GM12801 (cell line): ENCODE results near the gene CTNNA3.

Experiments used
- TF ChIP-seq, protein P1 (sequence below): IDR thresholded peaks from one replicate; pipeline ENCODE4 v1.5.1; 2011; ENCODE audit warnings: control low read depth; ENCODE audit not compliant: insufficient read length; ENCODE audit errors: extremely low read depth

Gene CTNNA3

DNA sequence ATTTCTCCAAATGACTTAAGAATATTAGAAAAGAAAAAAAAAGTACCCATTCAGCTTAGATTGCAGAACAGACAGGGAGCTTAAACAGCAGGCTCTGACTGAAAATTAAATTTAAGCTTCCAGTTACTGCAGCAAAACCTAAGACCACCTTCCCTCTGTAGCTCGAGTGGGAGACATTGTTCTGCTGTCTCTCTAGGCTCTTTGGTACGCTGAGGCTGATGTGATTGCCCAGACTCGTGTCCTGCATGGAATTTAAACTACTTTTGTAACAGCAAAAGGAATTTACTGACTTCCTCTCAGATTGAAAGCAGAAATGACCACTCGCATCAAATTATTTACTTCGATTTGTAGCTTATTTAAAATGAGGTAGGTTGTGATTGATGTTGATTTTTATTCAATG is 645.6 kb downstream of the CTNNA3 start:
- TF ChIP-seq, protein P1, sequence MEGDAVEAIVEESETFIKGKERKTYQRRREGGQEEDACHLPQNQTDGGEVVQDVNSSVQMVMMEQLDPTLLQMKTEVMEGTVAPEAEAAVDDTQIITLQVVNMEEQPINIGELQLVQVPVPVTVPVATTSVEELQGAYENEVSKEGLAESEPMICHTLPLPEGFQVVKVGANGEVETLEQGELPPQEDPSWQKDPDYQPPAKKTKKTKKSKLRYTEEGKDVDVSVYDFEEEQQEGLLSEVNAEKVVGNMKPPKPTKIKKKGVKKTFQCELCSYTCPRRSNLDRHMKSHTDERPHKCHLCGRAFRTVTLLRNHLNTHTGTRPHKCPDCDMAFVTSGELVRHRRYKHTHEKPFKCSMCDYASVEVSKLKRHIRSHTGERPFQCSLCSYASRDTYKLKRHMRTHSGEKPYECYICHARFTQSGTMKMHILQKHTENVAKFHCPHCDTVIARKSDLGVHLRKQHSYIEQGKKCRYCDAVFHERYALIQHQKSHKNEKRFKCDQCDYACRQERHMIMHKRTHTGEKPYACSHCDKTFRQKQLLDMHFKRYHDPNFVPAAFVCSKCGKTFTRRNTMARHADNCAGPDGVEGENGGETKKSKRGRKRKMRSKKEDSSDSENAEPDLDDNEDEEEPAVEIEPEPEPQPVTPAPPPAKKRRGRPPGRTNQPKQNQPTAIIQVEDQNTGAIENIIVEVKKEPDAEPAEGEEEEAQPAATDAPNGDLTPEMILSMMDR = no peak

DNA sequence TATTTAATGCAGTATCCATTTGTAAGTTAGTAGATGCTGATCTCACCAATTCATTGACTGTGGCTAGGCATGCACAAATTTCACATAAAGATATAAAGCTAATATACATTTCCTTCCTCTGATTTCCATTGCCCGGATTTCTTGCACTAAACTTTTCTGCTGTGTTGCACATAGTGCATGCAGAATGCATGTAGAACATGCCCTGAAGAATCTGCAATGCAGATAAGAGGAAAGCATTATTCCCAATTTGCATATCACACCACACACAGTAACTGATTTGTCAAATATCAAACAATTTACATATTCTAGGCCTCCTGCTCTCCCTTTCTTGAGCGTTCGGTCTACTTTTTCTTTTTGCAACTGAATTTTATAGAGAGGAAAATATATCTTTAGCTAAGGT is 646.0 kb downstream of the CTNNA3 start:
- TF ChIP-seq, protein P1 = no peak

DNA sequence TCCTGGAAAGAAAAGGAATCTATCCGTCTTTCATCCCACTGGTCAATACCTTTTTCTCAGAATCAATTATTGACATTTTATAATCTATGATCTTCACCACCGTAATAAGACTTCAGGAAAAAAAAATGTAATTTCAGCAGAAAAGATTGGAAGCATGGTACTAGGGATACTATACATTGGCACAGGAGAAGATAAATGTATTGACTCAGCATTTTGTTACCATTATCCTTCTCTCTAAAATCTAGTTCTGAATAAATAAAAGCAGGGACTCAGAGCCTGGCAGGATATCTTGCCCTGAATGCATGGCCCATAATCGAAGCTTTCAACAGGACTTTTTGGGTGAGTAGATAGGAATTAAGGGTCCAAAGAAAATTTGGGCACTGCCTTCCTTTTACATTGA is 649.5 kb downstream of the CTNNA3 start:
- TF ChIP-seq, protein P1 = no peak

DNA sequence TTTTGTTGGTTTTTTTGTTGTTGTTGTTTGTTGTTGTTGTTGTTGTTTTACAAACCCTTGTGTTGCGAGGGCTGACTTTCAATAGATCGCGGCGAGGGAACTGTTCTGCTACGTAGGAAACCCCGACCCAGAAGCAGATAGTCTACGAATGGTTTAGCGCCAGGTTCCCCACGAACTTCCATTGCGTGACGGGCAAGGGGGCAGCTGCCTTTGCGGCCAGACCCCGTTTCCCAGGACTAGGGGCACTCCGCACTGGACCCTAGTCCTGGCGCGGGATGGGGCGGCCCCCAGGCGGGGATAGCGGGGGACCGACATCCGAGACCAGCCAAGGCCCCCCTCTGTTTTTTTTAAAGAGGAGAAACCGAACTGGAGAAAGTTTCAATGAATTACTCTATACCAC is 650.6 kb downstream of the CTNNA3 start:
- TF ChIP-seq, protein P1 = no peak

DNA sequence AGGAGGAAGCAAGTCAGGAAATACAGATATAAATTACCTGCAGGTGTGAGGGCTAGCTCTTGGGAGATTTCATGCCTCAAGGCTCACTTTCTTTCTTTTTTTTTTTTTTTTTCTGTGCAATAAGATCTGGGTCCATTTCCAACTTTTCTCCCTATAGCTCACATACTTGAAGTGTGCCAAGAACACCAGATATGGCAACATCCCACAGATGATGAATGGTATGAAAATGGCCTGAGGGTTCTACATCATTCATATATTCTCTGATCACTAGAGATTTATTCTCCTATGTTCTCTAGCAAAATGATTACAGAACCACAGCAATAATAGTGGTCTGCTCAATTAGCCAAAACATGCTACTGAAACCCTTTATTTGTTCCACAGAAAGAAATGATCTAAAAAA is 653.0 kb downstream of the CTNNA3 start:
- TF ChIP-seq, protein P1 = no peak

DNA sequence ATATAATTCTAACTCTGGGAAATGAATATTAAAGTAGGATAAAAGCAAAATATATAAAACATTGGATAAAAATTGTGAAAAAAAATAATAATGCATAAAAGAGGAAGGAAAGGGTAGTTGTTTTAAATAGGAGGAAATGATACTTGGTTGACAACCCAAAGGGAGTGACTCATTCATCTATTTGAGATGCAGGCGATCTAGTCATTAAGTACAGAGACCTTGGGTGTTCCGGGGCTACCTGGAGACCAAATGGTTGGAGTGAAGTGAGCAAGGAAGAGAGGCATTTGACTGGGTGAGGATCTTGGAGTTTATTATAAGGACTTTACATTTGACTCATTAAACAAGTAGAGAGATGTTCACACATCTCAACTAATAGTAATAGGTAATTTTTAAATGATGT is 659.2 kb downstream of the CTNNA3 start:
- TF ChIP-seq, protein P1 = no peak

DNA sequence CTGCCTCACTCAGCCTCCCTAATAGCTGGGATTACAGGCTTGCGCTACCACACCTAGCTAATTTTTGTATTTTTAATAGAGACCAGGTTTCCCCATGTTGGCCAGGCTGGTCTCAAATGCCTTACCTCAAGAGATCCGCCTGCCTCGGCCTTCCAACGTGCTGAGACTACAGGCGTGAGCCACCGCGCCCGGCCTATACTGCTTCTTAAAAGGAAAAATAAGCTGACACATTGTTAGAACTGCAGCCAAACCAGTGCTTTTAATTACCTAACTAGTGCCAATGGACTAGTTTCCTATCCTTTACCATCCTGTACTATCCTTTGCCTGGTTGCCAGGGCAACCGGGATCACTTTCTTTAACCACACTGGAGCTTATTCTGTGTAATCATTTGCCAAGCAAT is 662.1 kb downstream of the CTNNA3 start:
- TF ChIP-seq, protein P1 = no peak

DNA sequence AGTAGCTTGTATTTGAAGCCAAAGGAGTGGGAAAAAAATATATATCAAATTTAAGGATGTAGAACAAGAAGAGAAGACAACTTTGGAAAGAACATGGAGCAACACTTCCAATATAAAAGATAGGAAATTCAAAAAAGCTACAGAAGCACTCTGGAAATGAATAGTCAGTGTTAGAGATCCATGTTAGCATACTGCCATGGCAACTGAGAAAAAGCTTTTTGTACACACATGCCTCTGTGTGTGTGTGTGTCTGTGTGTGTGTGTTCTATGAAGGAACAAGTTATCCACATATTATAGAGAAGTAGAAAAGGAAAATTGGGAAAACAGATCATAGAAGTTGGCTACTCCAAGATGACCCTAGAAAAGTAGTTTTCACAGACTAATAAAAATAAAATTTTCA is 673.9 kb downstream of the CTNNA3 start:
- TF ChIP-seq, protein P1 = no peak
